K562 (cell line): ENCODE measurements around the gene LSR. TPM values are rescaled to one million over a fixed set of nuclear protein-coding genes. Genes with fewer than 3 reads are reported as not detected.

Experiments used
- BRF1 ChIP-seq: IDR thresholded peaks from 3 replicates; pipeline ENCODE4 v1.6.1; 2011; ENCODE audit warnings: borderline replicate concordance, mild to moderate bottlenecking; ENCODE audit not compliant: insufficient read length; ENCODE audit errors: extremely low read depth
- GATA2 ChIP-seq: sonication (generic); formaldehyde crosslinking; IDR thresholded peaks from 2 replicates; pipeline ENCODE4 v1.4.0; 2020; ENCODE audit warnings: mild to moderate bottlenecking, missing genetic modification reagents
- MCM5 ChIP-seq: fragments of 450-650 bp; IDR thresholded peaks from 2 replicates; pipeline ENCODE4 v1.6.1; 2016; ENCODE audit warnings: low read depth
- SNIP1 ChIP-seq: fragments of 450-650 bp; IDR thresholded peaks from 2 replicates; pipeline ENCODE4 v1.7.1; 2017; ENCODE audit warnings: low read depth, mild to moderate bottlenecking
- ZBTB7A ChIP-seq: IDR thresholded peaks from 2 replicates; pipeline ENCODE4 v1.6.1; 2011; ENCODE audit warnings: low read depth, mild to moderate bottlenecking, low read length, moderate library complexity, borderline replicate concordance; ENCODE audit not compliant: control insufficient read depth
- ZNF253 ChIP-seq: fragments of 250-450 bp; sonication (Bioruptor Pico); conservative IDR thresholded peaks from 2 replicates; pipeline ENCODE4 v1.6.1; 2021; ENCODE audit warnings: mild to moderate bottlenecking
- ZNF766 ChIP-seq: fragments of 200-800 bp; sonication (Bioruptor generic); conservative IDR thresholded peaks from 2 replicates; pipeline ENCODE4 v1.6.1; 2016; ENCODE audit warnings: missing genetic modification characterization, missing compliant biosample characterization
- polyA plus RNA-seq, 8 experiments: library from polyadenylated mRNA; depleted of rRNA in 4 of 8; stranded (reverse) in 5 of 8; unstranded in 3 of 8; fragments of >200 nt; fragmentation: Nextera tagmentation in 2 of 8; fragmentation: Illumina TruSeq in 1 of 8; extraction: Ambion mirVana in 2 of 8; extraction: Trizol in 1 of 8; gene quantifications; 2 replicates each; pipeline versions ENCODE4 v1.2.1 to v1.2.3, GENCODE V29; 2011 to 2014; ENCODE audit warnings: inconsistent platforms in 1 of 8, missing spikeins in 1 of 8
- total RNA-seq, 7 experiments: library from RNA; depleted of rRNA in 6 of 7; stranded (reverse); fragments of >200 nt in 6 of 7; fragmentation: Illumina TruSeq in 2 of 7; extraction: Trizol in 2 of 7; gene quantifications; 2 replicates each; pipeline versions ENCODE4 v1.2.1 to v1.2.3, GENCODE V29; 2011 to 2021; ENCODE audit warnings: low replicate concordance in 1 of 7
- TF ChIP-seq, protein P1 (sequence below): sonication (generic); formaldehyde crosslinking; IDR thresholded peaks from 2 replicates; pipeline ENCODE4 v1.8.0; 2023; ENCODE audit warnings: missing genetic modification reagents, mild to moderate bottlenecking, borderline replicate concordance
- TF ChIP-seq, protein P2 (sequence below): fragments of 250-450 bp; sonication (Bioruptor Pico); IDR thresholded peaks from 2 replicates; pipeline ENCODE4 v1.5.0; 2020; ENCODE audit warnings: mild to moderate bottlenecking, borderline replicate concordance
- TF ChIP-seq, protein P3 (sequence below), 2 experiments: IDR thresholded peaks in 1 of 2; conservative IDR thresholded peaks in 1 of 2; 2 replicates each; pipeline ENCODE4 v1.6.1; 2016; ENCODE audit warnings: low read depth in 2 of 2, mild to moderate bottlenecking in 1 of 2, missing compliant biosample characterization in 1 of 2, missing genetic modification characterization in 1 of 2, moderate library complexity in 1 of 2

Gene LSR
- total and polyA plus RNA-seq, 9 of the 15 experiments (the other 6 are each of a cell fraction or from before 2014, with no cell fraction given): 0.44 to 87.9 (median 28.0) TPM

DNA sequence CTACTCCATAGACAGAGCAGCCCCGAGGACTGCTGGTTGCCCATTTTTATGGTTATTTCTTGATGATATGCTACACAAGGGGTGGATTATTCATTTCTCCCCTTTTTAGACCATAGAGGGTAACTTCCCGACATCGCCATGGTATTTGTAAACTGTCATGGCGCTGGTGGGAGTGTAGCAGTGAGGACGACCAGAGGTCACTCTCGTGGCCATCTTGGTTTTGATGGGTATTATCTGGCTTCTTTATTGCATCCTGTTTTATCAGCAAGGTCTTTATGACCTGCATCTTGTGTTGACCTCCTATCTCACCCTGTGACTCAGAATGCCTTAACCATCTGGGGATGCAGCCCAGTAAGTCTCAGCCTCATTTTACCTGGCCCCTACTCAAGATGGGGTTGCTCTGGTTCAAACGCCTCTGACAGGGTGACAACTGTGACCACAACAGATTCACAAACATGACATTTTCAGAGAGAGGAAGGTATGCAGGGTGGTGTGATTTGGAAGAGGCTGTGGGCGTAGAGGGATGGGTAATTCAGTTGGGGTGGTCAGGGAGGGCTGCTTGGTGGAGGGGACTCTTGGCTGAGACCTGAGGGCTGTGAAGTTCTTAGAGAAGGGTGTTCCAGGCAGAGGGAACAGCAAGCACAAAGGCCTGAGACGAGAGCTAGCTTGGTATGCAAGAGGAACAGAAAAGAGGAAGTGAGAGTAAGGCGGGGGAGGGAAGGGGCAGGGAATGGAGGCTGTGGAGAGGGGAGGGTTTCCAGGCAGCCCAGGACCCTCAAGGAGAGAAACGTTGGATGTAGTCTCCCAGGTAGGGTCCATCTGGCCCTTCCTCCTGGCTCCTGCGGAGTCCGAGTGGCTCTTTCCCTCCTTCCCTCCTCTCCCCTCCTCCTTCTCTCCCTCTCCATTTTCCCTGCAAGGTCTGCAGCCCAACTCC, 43.7 kb upstream of the LSR start (continued):
- TF ChIP-seq, protein P1, sequence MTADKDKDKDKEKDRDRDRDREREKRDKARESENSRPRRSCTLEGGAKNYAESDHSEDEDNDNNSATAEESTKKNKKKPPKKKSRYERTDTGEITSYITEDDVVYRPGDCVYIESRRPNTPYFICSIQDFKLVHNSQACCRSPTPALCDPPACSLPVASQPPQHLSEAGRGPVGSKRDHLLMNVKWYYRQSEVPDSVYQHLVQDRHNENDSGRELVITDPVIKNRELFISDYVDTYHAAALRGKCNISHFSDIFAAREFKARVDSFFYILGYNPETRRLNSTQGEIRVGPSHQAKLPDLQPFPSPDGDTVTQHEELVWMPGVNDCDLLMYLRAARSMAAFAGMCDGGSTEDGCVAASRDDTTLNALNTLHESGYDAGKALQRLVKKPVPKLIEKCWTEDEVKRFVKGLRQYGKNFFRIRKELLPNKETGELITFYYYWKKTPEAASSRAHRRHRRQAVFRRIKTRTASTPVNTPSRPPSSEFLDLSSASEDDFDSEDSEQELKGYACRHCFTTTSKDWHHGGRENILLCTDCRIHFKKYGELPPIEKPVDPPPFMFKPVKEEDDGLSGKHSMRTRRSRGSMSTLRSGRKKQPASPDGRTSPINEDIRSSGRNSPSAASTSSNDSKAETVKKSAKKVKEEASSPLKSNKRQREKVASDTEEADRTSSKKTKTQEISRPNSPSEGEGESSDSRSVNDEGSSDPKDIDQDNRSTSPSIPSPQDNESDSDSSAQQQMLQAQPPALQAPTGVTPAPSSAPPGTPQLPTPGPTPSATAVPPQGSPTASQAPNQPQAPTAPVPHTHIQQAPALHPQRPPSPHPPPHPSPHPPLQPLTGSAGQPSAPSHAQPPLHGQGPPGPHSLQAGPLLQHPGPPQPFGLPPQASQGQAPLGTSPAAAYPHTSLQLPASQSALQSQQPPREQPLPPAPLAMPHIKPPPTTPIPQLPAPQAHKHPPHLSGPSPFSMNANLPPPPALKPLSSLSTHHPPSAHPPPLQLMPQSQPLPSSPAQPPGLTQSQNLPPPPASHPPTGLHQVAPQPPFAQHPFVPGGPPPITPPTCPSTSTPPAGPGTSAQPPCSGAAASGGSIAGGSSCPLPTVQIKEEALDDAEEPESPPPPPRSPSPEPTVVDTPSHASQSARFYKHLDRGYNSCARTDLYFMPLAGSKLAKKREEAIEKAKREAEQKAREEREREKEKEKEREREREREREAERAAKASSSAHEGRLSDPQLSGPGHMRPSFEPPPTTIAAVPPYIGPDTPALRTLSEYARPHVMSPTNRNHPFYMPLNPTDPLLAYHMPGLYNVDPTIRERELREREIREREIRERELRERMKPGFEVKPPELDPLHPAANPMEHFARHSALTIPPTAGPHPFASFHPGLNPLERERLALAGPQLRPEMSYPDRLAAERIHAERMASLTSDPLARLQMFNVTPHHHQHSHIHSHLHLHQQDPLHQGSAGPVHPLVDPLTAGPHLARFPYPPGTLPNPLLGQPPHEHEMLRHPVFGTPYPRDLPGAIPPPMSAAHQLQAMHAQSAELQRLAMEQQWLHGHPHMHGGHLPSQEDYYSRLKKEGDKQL (CRISPR knock-in tag): no peak
- TF ChIP-seq, protein P2, sequence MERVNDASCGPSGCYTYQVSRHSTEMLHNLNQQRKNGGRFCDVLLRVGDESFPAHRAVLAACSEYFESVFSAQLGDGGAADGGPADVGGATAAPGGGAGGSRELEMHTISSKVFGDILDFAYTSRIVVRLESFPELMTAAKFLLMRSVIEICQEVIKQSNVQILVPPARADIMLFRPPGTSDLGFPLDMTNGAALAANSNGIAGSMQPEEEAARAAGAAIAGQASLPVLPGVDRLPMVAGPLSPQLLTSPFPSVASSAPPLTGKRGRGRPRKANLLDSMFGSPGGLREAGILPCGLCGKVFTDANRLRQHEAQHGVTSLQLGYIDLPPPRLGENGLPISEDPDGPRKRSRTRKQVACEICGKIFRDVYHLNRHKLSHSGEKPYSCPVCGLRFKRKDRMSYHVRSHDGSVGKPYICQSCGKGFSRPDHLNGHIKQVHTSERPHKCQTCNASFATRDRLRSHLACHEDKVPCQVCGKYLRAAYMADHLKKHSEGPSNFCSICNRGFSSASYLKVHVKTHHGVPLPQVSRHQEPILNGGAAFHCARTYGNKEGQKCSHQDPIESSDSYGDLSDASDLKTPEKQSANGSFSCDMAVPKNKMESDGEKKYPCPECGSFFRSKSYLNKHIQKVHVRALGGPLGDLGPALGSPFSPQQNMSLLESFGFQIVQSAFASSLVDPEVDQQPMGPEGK (CRISPR knock-in tag): peak; percentile 97
- peak; percentile 97 for TF ChIP-seq ZNF766 (CRISPR knock-in tag)
- TF ChIP-seq ZBTB7A: peak; percentile 91
- no peak for TF ChIP-seq GATA2
- TF ChIP-seq MCM5: no peak
- TF ChIP-seq SNIP1: no peak
- TF ChIP-seq BRF1: no peak
- peak; percentile 83; the same call in 1 of the 2 replicates for TF ChIP-seq ZNF253
- TF ChIP-seq, protein P3, sequence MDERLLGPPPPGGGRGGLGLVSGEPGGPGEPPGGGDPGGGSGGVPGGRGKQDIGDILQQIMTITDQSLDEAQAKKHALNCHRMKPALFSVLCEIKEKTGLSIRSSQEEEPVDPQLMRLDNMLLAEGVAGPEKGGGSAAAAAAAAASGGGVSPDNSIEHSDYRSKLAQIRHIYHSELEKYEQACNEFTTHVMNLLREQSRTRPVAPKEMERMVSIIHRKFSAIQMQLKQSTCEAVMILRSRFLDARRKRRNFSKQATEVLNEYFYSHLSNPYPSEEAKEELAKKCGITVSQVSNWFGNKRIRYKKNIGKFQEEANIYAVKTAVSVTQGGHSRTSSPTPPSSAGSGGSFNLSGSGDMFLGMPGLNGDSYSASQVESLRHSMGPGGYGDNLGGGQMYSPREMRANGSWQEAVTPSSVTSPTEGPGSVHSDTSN (CRISPR knock-in tag; IDR thresholded peaks at IDR 0.05; ENCODE audit: low read depth): no peak
- TF ChIP-seq, protein P3 (tag; conservative IDR thresholded peaks at IDR 0.05; ENCODE audit: low read depth): peak; percentile 76
